ENCODE measurements around the gene BIRC5.

The BIRC5 gene

GRCh38 chr17:78258323-78259191 lies 44.5 kb downstream of the BIRC5 start:
- peak; percentile 53 for DNase-seq

- DNase-seq, result no peak
Measured at GRCh38 chr17:78259192-78259554, 45.1 kb downstream of the BIRC5 start.

- peak; percentile 52 for DNase-seq
Measured at GRCh38 chr17:78263063-78263735, 49.1 kb downstream of the BIRC5 start.

- no peak for DNase-seq
Measured at GRCh38 chr17:78263736-78264340, 49.8 kb downstream of the BIRC5 start.

GRCh38 chr17:78264590-78264989 lies 50.5 kb downstream of the BIRC5 start:
- no peak for DNase-seq

- DNase-seq, result peak; percentile 29
Measured at GRCh38 chr17:78265121-78265520, 51.1 kb downstream of the BIRC5 start.

GRCh38 chr17:78266231-78266631 lies 52.2 kb downstream of the BIRC5 start:
- no peak for DNase-seq

- DNase-seq, result peak; percentile 27
Measured at GRCh38 chr17:78266771-78267170, 52.7 kb downstream of the BIRC5 start.

- DNase-seq, result peak; percentile 56
Measured at GRCh38 chr17:78267253-78268073, 53.4 kb downstream of the BIRC5 start.

- peak; percentile 33 for DNase-seq
Measured at GRCh38 chr17:78268191-78268874, 54.3 kb downstream of the BIRC5 start.

GRCh38 chr17:78268951-78269905 lies 55.2 kb downstream of the BIRC5 start:
- peak; percentile 88 for DNase-seq

- DNase-seq, result peak; percentile 30
Measured at GRCh38 chr17:78269955-78270381, 55.9 kb downstream of the BIRC5 start.

GRCh38 chr17:78271419-78272170 lies 57.5 kb downstream of the BIRC5 start:
- peak; percentile 21 for DNase-seq

- peak; percentile 66 for DNase-seq
Measured at GRCh38 chr17:78272181-78272913, 58.3 kb downstream of the BIRC5 start.

GRCh38 chr17:78272914-78273258 lies 58.8 kb downstream of the BIRC5 start:
- no peak for DNase-seq

GRCh38 chr17:78273813-78274212 lies 59.8 kb downstream of the BIRC5 start:
- DNase-seq, result peak; percentile 15

All from left hindlimb (tissue), 1 donor.